ENCODE data around the gene PNLIPRP2. TPM values are rescaled to one million over a fixed set of nuclear protein-coding genes. Genes with fewer than 3 reads are reported as not detected.

The PNLIPRP2 gene
- polyA plus RNA-seq, 1 of the 3 experiments (the other 2 are of a cell fraction) = not detected

GRCh38 chr10:116621476-116621875, 723 bp downstream of the PNLIPRP2 start:
- H4K20me1 ChIP-seq (ENCODE audit: insufficient read depth) = no peaks in the 10 kb centered on the region
- no peaks in the 10 kb centered on the region for H3F3A ChIP-seq (replicated peaks; ENCODE audit: insufficient read depth)
- no peak overlapping the region for H3K4me2 ChIP-seq
- no peak for DNase-seq
- no peaks in the 10 kb centered on the region for H3K9me2 ChIP-seq
- H3K36me3 ChIP-seq (replicated peaks in 1 of 2; ENCODE audit: control insufficient read depth in 1 of 2, insufficient read depth in 2 of 2, low read length in 1 of 2) = no peaks in the 10 kb centered on the region
- H3K27me3 ChIP-seq (ENCODE audit: insufficient read depth) = peaks cover under 1% of the 10 kb centered on the region; the same call in 1 of the 2 replicates
- H3K79me2 ChIP-seq (ENCODE audit: insufficient read depth) = no peaks in the 10 kb centered on the region
- no peak for TF ChIP-seq ELF1 (IDR thresholded peaks at IDR 0.05)
- TF ChIP-seq JUND (IDR thresholded peaks at IDR 0.05) = no peak
- TF ChIP-seq NRF1 (IDR thresholded peaks at IDR 0.05; ENCODE audit: low read depth, low read length) = no peak
- no peak for TF ChIP-seq GABPA (IDR thresholded peaks at IDR 0.05; ENCODE audit: low read depth)
- TF ChIP-seq FOSL2 (IDR thresholded peaks at IDR 0.05; ENCODE audit: borderline replicate concordance, low read depth) = no peak
- no peaks in the 10 kb centered on the region for H3K9me3 ChIP-seq
- no peak overlapping the region for H2AFZ ChIP-seq (ENCODE audit: low read depth)
- CTCF ChIA-PET = no interaction called here
- POLR2A ChIA-PET = no interaction called here
- no peak overlapping the region for H3K4me3 ChIP-seq (ENCODE audit: low read depth in 2 of 2, low read length in 1 of 2)
- 41% methylated on average over 8 of the region's 8 CpGs for WGBS (ENCODE audit: low lambda C conversion rate)
- H3K4me1 ChIP-seq (ENCODE audit: control insufficient read depth in 1 of 2, insufficient read depth in 2 of 2, low read depth in 1 of 2, low read length in 1 of 2) = no peaks in the 10 kb centered on the region
- no peak overlapping the region for H3K9ac ChIP-seq
- H3K27ac ChIP-seq (ENCODE audit: low read depth in 2 of 2, low read length in 1 of 2) = no peak overlapping the region

- CTCF ChIA-PET = no interaction called here
- H3F3A ChIP-seq (replicated peaks; ENCODE audit: insufficient read depth) = no peaks in the 10 kb centered on the region
- no peak for DNase-seq
- peaks cover 5% of the 10 kb centered on the region; the same call in 1 of the 2 replicates for H3K27me3 ChIP-seq (ENCODE audit: insufficient read depth)
- POLR2A ChIA-PET = no interaction called here
- no peaks in the 10 kb centered on the region for H3K9me2 ChIP-seq
- TF ChIP-seq ELF1 (IDR thresholded peaks at IDR 0.05) (no peak), ZBTB33 (IDR thresholded peaks at IDR 0.05; ENCODE audit: borderline replicate concordance, low read depth) (no peak), USF1 (IDR thresholded peaks at IDR 0.05; ENCODE audit: borderline replicate concordance, low read depth) (no peak), IRF3 (IDR thresholded peaks at IDR 0.05; ENCODE audit: low read depth, low read length) (no peak), EZH2phosphoT487 (IDR thresholded peaks at IDR 0.05; ENCODE audit: borderline replicate concordance, low read depth) (no peak), FOXJ3 (CRISPR knock-in tag; IDR thresholded peaks at IDR 0.05) (no peak)
- H2AFZ ChIP-seq (ENCODE audit: low read depth) = no peak overlapping the region
- H3K9ac ChIP-seq = no peak overlapping the region
- H3K79me2 ChIP-seq (ENCODE audit: insufficient read depth) = no peaks in the 10 kb centered on the region
- H3K4me2 ChIP-seq = no peak overlapping the region
- no peaks in the 10 kb centered on the region for H3K36me3 ChIP-seq (replicated peaks in 1 of 2; ENCODE audit: control insufficient read depth in 1 of 2, insufficient read depth in 2 of 2, low read length in 1 of 2)
- no peaks in the 10 kb centered on the region for H3K9me3 ChIP-seq
- 37% methylated on average over 11 of the region's 11 CpGs for WGBS (ENCODE audit: low lambda C conversion rate)
- no peaks in the 10 kb centered on the region; a peak in 1 of 4 replicates for H3K4me1 ChIP-seq (ENCODE audit: control insufficient read depth in 1 of 2, insufficient read depth in 2 of 2, low read depth in 1 of 2, low read length in 1 of 2)
- H3K27ac ChIP-seq (ENCODE audit: low read depth in 2 of 2, low read length in 1 of 2) = no peak overlapping the region
- no peak overlapping the region for H3K4me3 ChIP-seq (ENCODE audit: low read depth in 2 of 2, low read length in 1 of 2)
- no peaks in the 10 kb centered on the region for H4K20me1 ChIP-seq (ENCODE audit: insufficient read depth)
Measured at GRCh38 chr10:116621934-116622655, 1.3 kb downstream of the PNLIPRP2 start.
